HG03521 (cell line): ENCODE results near the gene GMDS.
"Not testable (repeated sequence)": the region's sequence is repeated elsewhere in the genome, so short reads cannot be mapped to it uniquely, and the experiment has no call there.

ENCODE experiments used
- ATAC-seq: cut with Tn5 transposase; IDR thresholded peaks from one replicate; pipeline ENCODE4 v1.9.1; 2021; ENCODE audit warnings: mild to moderate bottlenecking, moderate library complexity; ENCODE audit not compliant: unreplicated experiment

GMDS gene

DNA sequence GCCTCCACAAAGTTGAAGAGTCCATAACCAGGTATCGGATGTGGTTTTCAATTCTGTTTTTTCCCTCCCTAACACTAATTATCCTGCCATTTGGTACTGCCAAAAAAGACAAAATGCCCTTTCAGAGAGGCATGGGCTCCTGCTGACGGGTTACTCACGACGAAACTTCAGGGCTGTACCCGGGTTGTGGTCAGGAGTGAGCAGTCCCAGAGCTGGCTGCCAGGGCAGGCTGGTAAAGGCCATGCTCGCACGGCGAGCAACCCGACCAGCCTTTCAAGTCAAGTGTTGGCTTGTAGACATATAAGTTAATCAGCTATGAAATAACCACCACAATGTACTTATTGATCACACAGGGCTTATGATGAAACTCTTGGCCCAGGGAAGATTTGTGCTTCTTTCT lies 483.2 kb downstream of the GMDS start:
- ATAC-seq: no peak

DNA sequence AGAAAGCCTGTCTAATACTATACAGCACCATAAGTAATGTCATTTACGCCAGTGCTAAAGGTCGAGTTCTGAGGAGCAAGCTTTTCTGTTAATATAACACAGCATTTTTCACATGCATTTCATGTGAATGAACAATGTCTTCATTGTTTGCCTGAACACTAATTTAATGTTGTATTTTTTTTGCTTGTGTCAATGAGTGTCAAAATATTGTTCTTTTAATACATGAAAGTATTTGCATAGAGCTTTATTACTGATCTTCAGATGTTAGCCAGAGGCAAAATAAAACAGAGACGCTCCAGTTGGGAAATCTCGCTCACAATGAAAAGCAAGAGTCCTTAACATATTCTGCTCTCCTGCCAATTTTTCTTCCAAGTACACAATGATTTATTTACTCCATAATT lies 483.9 kb downstream of the GMDS start:
- no peak for ATAC-seq

DNA sequence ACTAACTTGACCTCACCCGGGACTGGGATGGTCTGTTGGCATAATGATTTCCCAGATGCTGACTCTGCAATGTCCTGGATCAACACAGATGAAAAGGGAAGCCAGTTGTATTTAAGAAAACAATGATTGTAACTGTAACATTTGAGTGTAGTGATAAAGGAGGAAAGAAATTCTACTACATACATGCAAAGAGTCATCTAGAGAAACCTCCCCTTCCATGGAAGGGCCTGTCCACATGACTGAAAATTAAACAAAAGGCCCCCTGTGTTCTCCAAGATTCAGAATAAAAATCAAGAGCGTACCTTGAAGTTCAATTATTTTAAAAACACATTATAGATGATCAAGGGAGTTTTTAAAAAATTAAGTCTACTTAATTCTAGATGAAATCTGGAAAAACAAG lies 484.5 kb downstream of the GMDS start:
- ATAC-seq: no peak

DNA sequence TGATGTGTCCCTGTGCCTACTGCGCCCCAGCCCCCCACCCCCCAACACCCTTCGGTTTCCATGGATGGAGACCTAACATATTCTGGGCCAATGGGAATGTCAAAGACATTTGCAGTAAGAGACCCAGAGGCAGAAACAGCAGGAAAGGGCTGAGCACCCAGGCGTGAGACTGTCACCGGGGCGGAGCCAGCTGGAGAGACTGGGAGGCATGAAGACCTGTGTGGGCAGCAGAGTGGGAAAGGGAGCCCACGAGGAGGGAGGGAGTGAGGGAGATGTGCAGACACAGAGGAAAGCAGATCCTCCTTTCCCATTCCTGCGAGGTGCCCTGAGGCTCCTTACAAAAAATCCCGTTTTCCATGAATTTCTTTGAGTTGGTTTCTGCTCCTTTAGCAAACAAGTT lies 485.5 kb downstream of the GMDS start:
- ATAC-seq: no peak

DNA sequence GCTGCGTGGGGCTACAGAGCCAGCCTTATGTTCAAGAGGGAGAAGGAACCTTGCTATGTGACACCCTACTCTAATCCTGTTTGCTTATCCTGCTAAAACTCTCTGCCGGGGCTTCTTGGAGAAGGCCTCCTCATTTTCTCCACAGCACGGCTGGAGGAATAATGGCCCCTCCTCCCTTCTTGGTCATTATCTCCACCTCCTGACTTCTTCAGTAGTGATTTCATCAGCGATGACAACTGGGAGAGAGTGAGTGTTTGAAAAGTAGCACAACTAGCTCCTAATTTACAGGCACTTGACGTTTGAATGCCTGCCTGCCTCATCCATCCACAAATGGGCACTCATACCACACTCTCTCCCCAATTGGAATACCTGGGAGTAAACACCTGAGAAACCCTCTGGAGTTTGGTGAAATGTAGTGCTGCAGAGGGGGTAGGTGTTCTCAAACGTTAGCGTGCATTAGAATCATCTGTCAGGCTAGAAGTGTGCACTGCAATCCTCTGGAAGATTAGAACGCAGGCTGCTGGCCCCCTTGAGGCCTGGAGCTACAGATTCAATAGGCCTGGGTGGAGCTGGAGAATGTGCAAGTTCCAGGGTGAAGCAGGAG lies 487.2 kb downstream of the GMDS start:
- no peak for ATAC-seq

DNA sequence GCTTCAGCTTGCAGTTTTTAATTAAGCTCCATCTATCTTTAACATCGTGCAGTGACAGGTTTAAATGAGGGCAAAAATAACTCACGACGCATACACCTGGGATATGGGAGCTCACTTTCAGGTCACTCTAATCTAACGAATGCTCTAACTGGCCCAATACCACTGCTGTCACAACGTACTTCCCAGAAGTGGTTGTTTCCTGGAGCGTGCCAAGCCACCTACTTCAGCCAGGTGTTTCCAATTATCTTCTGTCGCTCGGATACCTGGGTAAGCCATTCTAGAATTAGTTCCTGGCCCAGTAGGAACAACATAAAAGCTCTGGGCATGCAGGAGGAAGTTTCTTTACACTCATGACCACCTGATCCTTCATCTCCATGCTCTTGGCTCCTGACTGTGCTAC lies 488.3 kb downstream of the GMDS start:
- no peak for ATAC-seq

DNA sequence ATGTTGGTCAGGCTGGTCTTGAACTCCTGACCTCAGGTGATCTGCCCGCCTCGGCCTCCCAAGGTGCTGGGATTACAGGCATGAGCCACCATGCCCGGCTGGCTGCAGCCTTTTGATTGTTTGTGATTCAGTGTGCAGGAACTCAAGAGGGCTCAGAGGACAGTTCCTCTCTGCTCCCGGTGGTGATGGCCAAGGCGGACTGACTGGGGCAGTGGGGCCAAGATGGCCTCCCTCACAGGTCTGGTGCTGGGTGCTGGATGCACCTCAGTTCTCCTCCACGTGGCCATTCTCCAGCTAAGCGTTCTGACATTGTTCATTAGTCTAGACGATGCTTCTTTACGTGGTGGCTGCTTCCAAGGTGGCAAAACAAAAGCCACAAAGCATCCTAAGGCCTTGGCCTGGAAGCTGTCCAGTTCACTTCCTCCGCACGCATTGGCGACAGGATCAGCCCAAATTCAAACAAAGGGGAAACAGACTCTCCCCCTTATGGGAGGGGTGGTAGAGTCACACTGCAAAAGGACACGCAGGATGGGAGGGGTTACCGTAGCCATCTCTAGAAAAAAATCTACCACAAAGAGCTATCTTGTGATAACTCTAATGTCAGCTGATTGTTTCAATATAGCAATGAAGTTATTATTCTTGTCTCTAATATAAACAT lies 488.8 kb downstream of the GMDS start:
- ATAC-seq: no peak

DNA sequence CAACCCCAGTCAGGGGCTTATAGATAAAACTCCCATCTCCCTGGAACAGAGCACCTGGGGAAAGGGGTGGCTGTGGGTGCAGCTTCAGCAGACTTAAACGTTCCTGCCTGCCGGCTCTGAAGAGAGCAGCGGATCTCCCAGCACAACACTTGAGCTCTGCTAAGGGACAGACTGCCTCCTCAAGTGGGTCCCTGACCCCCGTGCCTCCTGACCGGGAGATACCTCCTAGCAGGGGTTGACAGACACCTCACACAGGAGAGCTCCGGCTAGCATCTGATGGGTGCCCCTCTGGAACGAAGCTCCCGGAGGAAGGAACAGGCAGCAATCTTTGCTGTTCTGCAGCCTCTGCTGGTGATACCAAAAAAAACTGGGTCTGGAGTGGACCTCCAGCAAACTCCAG lies 494.3 kb downstream of the GMDS start:
- not testable (repeated sequence) for ATAC-seq

DNA sequence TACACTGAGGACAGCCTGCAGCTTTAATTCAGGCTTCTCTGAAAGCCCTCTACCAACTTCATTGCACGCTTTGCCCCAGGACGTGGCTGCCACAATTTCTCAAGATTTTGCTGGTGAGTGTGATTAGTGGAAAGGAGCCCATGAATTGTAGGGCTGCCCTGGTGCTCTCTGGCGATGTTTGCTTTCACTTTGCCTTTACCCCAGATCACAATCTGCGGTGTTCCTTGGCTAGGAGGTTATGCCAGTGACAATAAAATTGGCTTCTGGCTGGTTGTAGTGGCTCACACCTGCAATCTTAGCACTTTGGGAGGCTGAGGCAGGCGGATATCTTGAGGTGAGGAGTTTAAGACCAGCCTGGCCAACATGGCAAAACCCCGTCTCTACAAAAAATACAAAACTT lies 496.4 kb downstream of the GMDS start:
- ATAC-seq: no peak

DNA sequence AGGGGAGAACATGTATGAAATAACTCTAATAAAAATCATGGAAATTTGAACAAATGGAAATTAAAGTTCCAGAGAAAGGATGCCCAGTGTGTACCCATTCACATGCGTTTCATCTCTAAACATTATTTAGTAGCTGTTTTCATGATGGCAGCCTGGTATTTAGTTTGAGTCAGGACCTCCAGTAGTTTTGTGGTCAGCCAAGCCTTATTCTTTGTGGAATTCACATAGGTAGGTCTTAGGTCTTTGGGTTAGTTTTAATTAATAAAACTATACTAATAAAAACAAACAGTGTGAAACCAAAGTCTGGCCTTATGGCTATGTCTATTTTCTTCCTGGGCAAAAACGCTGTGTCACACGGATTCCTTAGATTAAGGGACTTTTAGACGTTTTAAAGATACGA lies 497.9 kb downstream of the GMDS start:
- no peak for ATAC-seq

DNA sequence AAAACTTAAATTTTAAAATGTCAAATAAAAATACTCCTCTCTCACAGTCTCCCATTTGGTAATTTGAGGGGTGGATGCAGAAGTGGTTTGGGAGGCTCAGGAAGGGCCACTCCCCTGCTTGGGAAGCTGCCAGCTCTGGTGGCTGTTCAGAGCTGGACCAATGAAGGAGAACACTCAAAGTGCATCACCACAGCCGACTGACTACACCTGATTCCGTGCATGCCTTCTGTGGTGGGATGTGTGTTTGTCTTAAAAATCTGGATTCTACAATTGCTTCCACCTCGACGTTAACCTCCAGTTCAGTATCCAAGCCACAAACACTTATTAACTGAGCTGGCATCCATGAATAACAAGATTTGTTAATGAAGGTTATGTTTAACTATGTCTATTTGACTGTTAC lies 498.4 kb downstream of the GMDS start:
- ATAC-seq: no peak

DNA sequence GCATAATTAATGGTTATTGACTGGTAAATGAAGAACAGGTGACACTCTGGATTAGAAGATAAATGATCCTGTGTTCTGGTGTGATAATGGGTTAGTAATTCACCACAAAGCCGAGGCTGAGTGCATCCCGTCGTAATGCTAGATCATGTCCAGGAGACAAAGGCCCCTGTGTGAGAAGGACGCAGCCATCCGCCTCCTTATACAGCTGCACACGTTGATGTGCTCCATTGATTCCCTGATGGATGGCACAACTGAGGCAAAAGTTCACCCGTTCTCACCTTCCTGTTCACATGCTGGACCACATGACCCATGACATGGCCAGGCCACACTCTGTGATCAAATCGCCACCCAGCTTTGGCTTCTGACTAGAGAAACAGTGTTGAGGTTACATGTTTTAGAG lies 499.6 kb downstream of the GMDS start:
- ATAC-seq: no peak

DNA sequence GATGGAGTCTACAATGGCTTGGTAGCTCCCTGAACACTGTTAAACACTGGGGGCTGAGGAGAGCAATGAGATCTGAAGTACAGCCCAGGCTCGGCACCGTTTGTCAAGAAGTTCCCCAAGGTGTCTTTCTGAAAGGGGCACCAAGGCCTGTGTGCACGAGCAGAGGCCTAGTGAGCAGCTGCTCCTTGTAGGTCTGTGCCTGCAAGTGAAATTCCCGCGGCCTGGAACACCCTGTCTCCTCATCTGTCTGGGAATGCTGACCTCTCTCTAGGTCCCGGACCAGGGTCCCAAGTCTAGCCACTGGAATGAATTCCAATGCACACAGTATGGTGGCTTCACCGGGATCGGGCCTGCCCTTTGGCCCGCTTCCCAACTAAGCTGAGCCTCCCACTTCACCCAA lies 500.9 kb downstream of the GMDS start:
- ATAC-seq: no peak

DNA sequence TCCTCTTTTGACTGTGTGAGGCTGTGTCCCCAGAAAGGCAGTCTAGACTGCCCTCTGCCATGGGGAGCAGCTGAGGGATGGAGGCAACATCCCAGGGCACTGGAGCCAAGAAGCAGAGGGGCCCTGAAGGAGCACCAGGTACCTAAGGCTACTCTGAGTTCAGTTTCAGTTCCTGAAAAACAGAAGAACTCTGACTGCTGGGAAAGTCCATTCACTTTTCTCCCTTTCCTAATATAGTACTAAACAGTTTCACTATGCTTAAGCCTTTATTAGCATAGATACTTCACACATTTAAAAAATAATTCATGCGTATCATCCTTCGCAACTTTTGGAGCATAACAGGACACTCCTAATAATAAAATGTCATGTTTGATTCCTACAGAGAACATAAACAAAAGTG lies 505.7 kb downstream of the GMDS start:
- peak; percentile 80 for ATAC-seq

DNA sequence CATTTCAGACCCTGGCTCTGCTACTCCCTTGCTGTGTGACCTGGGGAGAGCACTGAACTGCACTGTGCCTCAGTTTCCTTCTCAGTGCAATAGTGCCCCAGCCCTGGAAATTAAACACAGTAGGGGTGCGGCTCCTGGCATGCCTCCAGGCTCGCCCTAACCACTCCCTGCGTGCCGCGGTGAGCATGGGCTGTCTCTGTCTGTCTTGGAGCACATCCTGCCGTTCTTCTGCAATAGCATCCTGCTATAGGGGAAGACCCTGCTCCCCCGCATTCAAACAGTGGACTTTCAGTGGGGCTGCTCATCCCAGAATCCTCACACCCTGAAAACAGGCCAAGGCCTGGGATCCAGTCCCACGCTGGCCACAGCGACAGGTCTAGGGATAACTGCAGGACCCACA lies 506.2 kb downstream of the GMDS start:
- ATAC-seq: peak; percentile 24

DNA sequence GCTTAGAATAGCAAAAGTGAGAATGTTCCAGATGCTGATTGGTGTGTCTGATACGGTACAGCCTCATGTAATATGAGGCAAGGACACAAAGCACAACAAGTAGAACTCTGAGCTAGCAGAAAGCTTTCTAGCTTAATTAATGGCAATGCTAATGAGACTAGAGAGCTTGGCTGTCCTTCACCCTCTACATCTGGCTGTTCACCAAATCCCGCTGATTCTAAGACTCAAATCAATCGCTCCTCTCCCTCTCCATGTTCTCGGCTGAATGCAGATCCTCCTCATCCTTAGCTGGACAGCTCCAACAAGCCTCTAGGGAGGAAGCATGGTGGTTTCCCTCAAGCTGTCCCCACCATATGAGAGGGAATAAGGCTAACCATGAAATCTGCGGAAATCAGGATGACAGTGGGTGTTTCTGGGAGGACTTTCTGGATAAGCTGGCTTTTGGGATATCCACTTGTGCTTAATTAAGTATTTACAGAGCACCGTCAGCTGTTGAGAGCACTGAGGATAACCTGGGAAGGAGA lies 506.8 kb downstream of the GMDS start:
- ATAC-seq: no peak

DNA sequence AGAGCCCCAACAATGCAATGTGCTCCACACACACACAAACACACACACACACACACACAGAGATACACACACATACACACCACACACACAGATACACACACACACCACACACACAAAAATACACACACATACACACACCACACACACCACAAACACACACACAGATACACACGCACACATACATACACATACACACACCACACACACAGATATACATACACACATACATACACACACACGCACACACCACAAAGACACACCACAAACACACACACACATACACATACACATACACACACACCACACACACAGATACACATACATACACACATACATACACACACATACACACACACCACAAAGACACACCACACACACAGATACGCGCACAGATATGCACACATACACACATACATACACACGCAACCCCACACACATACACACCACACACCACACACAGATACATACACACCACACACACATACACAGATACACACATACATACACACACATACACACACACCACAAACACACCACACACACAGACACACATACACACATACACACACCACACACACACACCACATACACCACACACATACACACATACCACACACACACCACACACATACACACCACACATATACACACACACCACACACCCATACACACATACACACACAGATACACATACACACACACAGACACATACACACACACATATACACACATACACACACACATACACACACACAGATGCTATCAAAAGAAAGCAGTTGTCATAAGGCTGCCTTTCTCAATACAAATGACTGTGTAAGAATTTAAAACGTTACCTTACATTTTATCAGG lies 507.7 kb downstream of the GMDS start:
- ATAC-seq: no peak

DNA sequence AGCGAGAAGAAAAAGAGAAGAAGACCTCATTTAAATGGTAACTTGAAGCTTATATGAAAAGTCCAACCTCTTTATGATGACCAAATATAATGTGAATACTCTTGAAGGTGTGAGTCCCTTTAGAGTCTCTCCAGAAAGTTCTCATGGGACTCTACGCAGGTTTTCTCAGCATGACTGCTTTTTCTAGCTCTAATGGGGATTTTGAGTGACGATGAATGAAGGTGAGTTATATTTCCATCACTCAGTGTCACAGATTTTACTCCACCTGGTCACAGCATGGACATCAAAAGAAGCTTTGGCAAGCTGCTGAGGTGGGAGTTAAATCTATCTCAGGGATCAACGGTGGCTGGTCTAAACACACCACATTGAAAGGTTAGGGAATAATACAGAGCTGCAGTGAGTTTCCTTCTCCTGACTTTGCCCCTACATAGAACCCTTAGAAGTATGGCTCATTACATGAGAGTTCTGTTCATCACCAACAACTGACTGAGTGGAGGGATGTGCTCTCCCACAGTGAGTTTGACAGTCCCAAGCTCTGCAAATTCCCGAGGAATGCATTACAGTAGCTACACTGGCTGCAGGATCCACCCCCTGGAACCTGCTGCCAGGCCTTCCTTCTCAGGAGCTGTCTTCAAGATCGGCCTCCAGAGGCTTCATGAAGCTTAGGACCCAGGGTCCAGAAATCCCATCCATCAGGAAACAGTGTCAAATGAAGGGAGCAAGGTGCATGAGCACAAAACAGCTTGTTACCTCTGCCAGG lies 508.9 kb downstream of the GMDS start:
- ATAC-seq: no peak

DNA sequence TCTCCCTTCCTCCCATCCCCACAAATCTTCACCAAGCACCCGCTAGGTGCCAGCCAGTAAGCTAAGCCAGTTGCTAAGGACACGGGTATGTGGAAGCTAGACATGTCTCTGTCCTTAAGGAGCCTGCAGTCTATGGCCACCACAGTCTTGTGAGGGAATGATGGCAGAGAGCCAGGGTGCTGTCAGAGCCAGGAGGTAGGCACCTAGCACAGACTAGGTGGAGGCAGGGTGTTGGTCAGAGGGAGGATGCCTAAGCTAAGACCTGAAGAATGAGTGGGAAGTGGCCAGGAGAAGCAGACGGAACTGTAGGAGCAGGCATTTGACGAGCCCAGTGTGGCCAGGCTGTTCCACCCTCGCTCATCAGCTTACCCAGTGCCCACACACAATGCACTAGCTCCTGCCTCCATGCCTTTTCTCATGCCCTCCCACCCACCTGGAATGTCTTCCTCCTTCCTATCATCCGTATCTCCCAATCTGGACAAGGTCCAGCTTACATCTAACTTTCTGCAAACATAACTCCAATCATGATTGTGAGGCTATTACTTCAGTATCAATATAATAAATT lies 510.1 kb downstream of the GMDS start:
- ATAC-seq: no peak

DNA sequence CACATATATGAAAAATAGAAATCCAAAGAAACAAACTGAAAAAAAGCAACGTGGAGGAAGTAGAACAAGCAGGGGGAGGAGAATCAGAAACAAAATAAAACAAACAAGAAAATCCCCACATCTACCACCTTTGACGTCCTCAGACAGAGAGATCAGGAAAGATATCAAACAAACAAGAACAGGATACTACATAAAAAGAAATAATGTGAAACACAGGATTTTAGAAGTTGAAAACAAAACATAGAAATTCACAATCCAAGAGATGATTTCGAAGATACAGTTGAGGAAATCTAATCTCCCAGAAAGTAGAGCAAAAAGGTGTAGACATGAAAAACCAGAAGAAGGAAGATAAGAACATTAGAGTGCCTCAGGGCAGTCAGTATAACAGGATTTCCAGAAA lies 514.5 kb downstream of the GMDS start:
- no peak for ATAC-seq

DNA sequence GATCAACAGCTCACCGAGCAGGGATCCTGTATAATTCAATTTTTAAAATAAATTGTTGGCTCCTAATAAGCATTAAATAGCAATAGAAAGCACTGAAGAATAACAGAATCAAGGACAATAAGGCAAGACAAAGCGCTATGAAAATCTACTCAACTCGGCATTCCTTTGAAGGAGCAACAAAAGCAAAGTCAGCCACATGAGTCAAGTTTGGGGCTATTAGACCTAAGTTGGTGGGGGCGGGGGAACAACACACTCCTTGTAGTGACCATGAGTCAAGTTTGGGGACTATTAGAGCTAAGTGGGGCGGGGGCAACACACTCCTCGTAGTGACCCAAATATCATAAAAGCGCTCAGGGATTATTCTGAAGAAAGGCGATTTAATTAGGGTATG lies 515.7 kb downstream of the GMDS start:
- ATAC-seq: no peak
